ENCODE results near the gene TNIK.
"Not testable (repeated sequence)": the region's sequence is repeated elsewhere in the genome, so short reads cannot be mapped to it uniquely, and the experiment has no call there.

Gene TNIK

DNA sequence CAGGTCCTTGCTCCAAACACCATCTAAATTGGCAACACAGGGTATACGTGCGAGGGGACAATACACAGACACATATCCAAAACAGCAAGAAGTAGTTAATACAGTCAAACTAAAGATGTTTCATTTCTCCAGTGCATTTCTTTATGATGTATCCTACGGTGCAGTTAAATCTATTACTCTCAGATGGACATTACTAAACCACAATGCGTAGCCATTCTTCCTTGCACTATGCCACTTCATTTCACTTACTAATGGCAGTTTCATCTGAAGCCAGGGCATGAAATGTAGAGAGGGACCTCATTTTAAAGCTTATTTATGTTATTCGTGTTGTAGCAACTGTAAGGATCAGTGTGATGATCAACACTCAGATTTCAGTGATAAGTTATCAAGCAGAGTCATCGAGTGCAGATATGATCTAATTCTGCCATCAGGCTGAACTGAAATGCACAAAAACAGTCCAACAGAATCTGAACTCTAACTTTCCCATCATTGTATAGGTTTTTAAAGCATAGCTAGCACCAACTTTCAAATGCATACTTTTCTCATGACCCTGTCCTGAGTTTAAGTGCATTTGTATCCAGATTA, 14.5 kb downstream of the TNIK start:
- DNase-seq: no peak

DNA sequence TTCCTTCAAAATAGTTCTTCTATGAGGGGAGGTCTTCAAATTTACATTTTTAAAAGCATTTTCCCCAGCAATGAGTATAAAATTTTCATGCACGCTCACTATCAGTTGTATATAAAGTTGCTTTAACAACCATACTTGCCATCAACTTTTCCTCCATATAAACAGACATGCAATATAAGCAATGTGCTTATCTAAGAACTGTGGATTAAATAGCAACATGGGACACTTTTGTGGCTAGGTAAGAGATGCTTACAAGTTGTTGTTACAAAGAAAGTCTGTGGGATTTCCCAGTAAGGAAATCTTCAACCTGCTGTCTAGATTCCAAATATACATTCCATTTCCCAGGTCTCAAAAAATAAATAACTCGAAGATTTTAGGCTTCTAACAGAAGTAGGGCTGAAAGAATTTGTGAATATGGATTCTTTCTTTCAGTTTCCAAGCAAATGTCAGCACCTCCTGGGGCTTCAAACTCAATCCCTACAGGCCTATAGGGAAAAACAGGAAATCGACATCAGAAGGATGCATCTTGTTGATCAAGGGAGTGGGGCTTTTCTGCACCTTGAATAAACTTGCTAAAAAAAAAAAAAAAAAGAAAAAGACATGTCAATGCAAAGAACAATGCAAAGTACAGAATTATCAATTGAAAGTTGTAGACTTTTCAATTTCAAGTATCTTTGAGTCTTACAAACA, 16.1 kb downstream of the TNIK start:
- no peak for DNase-seq

DNA sequence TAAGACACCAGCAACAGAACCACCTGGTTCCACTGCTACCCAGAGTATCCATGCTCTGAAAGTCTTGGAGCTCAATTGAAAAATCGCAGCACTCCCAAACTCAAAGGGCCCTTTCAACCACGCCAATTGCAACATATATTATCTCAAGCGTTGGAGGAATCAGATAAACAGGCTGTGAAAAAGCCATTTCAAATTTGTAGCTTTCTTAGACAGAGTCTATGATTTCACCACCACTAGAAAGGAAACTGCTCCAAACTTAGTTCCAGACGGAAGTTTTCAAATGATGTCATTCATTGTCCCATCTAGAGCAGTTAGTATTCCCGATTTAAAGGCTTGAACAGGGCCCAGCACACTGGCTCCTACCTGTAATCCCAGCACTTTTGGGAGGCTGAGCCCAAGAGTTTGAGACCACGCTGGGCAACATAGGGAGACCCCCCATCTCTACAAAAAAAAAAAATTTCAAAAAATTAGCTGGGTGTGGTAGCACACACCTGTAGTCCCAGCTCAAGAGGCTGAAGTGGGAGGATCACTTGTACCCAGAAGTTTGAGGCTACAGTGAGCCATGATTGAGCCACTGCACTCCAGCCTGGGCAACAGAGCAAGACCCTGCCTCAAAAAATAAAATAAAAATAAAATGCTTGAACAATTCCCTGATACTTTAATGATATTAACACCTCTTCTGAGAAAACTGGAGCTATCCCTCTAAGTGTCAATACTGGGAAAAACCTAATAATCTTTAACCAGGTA, 16.8 kb downstream of the TNIK start:
- DNase-seq: no peak

DNA sequence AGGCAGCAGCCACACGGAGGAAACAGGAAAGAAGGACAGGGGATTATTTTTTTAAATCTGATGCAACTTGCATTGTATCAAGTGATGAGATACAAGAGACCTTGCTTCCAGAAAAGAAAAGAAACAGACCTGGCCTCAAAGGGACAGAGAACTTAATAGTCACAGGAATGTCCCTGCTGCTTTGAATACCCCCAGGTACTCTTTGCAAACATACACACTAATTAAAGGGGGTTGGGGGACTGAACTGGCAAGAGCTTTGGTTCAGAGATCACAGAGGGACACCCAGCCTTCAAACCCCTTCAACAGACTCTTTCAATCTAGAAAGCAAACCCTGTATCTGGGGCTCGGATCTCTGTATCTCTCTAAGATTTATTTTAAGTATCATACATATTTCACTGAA, 18.0 kb downstream of the TNIK start:
- DNase-seq: no peak

DNA sequence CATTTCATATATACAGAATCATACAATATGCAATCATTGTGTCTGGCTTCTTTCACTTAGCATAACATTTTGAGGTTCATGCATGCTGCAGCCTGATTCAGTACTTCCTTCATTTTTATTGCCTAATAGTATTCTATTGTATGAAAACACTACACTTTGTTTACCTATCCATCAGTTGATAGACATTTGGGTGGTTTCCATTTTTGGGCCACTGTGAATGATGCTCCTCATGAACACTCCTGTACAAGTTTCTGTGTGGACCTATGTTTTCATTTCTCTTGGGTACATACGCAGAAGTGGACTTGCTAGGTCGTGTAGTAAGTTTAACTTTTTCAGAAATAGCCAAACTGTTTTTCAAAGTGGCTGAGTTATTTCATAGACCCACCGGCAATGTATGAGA, 18.8 kb downstream of the TNIK start:
- no peak for DNase-seq

DNA sequence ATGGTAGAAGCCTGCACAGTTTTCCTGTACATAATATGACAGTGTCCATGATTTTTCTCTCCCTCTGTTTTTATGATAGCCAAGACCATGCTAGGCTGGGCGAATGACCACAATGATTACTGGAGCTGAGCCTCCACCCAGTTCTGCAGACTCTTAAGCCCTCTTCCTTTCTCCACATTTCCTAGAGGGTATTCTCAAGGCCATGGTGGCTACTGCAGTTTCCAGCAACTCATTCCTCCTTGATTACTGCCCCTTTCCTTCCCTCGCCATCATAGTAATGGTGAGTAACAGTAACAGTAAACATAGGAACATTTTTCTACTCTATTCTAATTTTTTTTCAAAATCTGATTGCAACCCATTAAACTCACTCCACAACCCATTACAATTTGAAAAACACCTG, 20.2 kb downstream of the TNIK start:
- DNase-seq: no peak

DNA sequence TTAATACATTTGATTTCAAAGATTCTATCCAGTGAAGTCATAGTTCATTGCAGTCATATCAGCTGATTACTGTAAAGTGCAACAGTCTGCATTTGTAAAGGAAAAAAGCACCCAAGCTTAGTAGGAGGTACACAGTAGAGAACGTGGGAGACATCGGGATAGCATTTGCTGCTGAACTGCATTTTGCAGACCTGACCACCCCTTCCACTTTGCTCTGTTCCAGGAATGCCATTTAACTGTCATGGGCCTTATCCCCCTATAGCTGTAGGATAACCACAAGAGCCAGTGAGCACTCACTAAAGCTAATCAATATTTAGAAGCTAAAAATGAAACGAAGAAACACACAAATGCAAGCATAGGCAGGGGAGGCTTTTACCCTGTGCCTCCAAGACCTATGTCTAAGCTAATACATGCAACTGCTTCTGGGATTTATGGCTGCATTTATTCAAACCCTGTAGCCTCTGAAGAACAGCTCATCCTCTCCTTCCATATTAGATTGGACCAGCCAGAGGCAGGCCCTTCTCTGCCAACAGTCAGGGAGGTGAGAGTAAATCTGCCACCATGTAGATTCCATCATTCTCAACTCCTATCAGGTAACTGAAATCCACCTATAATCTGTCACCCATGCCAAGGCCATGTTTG, 23.0 kb downstream of the TNIK start:
- no peak for DNase-seq

DNA sequence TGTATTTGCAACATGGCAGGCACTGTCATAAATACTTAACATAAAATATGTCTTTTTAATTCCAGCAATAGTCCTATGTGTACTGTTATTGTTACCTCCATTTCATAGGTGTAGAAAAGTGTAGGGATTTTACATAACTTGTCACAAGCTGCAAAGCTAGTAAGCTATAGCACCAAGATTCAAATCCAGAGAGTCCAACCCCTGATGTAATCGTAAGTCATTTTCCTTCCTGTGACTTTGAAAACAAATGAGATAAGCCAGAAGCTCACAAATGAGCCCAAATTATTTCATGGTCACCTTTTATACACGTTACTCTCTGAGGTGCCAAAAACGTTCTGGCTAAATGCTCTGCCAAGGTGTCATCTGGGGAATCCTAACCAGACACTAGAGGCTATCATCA, 23.8 kb downstream of the TNIK start:
- DNase-seq: no peak

DNA sequence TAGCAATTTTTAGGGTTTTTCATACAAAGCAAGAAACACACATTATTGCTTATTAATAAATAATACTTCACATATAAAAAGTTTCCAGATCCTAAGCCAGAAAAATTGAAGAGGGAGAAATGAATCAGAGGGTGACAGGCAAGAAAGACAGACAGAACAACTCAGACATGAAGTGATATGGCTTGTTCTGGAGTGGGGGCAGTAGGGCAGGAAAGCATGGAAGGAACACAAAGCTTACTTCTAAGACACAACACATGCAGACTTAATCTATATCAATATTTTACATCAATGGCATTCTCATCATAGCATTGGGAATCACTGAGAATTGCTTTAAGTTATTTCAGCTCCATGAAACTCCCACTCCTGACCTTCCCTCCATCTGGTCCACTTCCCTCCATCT, 24.4 kb downstream of the TNIK start:
- DNase-seq: no peak

DNA sequence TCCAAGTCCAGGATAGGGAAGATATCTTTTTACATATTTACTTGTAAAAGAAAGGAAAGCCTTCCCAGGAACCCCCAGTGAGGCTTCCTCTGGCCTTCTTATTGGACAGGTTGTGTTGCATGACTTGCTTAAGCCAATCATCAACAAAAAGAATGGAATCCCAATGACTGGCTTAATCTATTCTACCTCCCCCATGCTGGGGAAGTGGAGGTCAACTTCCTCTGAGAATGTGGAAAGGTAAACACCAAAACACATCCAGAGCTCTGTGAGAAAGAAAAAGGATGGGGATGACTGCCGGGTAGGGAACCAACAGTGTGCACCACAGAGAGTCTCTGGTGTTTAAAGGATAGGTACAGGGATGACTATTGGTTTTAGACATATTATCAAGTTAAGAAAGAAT, 25.1 kb downstream of the TNIK start:
- no peak for DNase-seq

DNA sequence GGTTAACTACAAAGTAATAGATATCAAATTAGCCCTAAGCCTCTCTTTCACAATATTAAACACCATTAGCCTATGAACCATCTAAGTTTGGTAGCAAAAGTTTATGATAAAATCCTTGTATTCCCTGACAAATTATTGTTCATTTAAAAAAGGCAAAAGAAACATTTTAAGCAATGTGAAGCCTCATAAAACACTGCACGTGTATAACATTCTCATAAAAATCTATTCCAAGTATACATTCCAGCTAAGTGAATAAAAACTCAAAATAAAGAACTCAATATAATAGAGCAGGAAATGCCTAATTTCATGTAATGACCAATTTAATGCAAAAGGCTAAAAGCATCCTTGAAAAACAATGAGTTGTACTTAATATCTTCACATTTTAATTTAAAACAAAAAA, 27.7 kb downstream of the TNIK start:
- no peak for DNase-seq

DNA sequence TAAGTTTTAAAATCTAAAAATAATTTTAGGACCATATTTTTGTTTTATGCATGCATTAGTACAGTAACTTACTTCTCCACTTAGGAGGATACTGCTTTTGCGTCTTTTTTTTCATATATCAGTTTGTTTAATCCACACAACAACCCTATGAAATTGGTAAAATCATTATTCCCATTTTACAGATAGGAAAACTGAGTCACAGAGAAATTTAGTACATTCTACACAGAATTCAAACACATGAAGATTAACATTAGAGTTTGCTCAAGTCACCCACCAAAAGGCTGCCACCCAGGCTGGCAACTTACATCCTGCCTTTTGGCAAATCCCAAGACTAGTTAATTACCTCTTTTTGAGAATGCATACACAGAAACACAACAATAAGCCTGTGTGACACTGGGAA, 28.7 kb downstream of the TNIK start:
- DNase-seq: no peak

DNA sequence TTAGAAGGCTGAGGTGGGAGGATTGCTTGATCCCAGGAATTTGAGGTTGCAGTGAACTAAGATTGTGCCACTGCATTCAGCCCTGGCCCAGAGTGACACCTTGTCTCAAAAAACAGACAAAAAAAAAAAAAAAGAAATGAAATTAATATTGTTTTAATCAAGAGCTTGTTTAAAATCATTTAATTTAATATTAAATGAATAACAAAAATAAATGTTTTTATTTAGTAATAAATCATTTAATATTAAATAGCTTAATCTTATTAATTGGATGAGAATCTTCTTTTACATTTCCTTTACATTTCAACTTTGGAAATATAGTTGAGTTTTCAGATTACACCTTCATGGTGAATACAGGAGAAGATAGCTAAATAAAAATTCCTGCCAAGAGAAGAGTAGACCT, 29.7 kb downstream of the TNIK start:
- no peak for DNase-seq

DNA sequence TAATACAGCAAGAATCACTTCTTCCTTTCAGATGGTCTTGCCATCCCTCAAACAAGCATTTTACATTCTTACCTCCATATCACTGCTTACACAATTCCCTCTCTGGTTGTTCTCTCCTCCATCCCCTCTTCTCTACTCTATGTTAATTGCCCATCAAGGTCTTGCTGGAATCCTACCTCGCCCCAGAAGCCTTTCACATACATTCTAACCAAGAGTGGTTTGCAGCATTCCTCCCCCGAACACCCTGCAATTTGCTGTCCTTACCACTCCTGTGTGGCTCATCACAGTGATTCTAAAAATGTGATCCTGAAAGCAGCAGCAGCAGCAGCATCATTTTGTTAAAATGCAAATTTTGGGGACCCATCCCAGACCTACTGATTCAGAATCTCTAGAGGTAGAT, 30.6 kb downstream of the TNIK start:
- DNase-seq: no peak

DNA sequence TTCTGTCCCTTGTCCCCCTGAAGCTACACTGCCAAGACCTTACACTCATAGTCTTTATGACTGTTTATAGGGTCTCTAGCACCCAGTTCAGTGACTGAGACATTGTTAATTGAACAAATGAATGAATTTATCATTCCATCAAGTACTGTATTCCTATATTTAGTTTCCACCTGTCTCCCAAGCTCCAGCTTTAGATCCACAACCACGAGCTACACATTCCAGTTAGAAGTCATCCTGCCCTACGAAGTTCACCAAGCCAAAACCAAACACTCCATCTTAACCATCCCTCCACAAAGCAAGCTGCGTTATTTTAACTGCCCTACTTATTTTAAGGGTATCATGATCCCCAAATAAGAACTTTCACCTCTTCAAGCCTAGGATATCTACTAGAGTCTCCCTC, 31.3 kb downstream of the TNIK start:
- DNase-seq: no peak

DNA sequence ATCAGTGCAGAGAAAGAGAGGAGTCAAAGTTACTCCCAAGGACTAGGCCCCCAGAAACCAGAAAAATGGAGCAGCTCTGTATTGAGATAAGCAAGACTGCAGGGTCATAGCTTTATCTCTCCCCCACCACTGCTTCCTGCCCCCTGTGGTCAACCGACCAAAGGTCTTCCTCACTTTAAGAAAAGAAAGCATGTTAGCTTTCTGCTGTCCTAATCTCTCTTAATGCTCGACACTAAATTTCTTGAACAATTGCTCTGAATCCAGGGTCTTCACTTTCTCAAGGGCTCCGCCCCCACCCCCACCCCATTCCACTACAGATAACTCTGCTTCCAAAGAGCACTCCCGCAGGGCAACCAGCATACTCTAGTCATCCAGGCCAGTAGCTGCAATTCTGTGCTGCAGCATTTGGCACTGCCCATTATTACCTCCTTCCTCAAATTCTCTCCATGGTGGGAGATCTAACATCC, 31.9 kb downstream of the TNIK start:
- no peak for DNase-seq

DNA sequence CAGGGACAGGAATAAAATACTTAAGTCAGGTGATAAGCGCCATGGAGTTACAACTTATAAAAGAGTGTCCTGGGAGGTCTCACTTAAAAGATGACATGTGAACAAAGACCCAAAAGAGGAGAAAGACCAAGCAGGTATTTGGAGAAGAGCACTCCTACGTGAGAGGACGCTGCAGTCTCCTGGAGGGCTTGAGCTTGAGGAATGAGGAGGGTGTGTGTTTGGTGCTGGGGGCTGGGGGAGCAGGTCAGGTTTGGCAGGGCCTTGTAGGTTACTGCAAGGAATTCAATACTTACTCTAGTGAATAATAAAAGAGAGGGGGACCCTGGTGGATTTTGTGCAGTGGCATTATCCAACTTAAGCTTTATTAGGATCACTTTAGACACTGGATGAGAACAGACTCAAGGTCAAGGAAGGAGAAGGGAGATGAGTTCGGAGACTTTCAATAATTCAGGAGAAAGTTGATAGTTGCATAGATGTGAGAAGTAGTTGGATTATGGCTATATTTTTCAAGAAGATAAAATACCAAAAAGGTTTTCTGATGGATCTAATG, 32.4 kb downstream of the TNIK start:
- DNase-seq: no peak

DNA sequence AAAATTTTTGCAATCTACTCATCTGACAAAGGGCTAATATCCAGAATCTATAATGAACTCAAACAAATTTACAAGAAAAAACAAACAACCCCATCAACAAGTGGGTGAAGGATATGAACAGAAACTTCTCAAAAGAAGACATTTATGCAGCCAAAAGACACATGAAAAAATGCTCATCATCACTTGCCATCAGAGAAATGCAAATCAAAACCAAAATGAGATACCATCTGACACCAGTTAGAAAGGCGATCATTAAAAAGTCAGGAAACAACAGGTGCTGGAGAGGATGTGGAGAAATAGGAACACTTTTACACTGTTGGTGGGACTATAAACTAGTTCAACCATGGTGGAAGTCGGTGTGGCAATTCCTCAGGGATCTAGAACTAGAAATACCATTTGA, 36.1 kb downstream of the TNIK start:
- DNase-seq: not testable (repeated sequence)

DNA sequence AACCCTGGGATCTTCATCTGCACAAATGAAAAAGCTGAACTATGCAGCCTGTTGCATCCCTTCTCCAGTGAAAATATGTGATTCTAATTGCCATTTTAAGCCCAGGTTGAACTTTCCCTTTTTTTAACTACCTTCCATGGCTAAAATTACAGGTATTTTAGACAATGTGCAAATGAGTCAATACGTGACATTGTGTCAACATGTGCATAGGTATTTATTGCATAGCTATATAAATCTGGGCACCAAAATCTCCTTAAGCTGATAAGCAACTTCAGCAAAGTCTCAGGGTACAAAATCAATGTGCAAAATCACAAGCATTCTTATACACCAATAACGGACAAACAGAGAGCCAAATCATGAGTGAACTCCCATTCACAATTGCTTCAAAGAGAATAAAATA, 37.4 kb downstream of the TNIK start:
- DNase-seq: not testable (repeated sequence)

DNA sequence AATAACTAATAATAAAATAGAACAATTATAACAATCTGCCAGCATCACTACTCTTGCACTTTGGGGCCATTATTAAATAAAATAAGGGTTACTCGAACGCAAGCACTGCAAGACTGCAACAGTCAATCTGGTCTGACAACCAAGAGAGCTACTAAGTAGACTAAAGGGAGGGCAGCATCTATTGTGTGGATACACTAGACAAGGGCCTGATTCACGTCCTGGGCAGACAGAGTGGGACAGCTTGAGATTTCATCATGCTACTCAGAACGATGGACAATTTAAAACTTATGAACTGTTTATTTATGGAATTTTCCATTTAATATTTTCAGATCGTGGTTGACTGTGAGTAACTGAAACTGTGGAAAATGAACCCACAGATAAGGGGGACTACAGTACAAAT, 39.5 kb downstream of the TNIK start:
- DNase-seq: no peak

DNA sequence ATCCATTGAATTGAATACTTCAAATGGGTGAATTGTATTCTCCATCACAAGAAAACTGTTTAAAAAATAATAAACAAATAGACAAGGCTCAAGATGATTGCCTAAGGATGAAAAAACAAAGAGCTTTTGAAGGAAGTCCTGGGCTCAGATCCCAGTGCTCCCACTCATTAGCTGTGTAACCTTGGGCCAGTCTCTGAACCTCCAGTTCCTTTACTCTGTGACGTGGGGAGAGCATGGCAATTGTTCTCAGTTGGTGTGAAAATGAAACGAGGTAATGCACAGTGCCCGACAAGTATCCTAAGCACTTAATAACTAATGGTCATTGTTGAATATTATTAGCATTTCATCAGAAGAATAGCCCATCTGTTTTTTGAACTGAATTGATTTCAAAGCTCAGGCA, 40.7 kb downstream of the TNIK start:
- no peak for DNase-seq

DNA sequence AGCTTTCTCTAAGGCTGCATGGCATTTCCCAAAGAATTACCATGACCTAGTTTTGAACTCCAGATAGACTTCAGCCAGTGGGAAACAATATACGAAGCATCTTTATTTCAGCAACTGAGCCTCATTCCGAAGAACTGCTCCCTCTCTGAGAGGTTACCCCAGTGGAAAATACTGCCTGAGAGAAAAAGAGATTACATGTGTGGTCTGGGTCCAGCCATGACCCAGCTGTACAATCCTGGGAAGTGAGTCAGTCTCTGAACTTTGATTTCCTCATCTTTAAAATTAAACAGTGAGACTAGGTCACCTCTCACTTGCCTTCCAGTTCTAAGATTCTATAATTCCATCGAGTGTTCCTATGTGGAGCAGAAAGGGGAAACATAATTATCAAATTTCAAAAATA, 42.4 kb downstream of the TNIK start:
- DNase-seq: no peak

DNA sequence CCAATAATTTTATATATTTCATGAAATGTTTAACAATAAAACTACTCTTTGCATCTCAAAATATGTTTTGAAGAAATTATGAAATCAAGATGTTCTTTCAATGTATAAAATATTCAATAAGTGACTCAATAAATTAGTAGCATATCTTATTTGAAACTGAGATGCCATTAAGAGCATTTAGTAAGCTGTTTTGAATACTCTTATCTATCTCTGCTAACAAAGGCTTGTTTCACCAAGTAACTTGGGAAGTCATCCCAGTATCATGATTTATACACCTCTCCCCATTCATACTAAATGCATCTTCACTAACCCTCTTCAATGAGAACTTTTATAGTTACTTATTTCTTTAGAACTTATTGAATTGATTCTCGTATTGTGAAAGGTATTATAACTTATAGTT, 43.1 kb downstream of the TNIK start:
- DNase-seq: no peak

DNA sequence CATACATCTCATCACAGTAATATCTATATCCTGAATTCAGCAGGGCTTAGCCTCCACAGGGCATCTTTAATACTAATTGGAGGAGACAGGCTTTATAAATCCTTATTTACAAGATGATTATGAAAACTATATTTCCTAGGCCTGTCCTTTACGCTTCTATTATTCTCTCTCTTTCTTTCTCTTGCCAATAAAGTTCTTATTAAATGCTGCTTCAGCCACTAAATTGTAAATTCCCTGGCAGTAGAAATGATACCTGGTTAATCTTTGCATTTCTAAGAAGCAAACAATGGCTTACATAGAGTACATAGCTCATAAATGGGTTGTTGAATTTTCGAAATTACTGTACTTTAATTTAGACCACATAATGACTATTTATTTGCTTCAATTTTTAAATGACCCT, 43.5 kb downstream of the TNIK start:
- no peak for DNase-seq

Measured in stimulated activated CD4-positive, alpha-beta T cell treated with anti-CD3 and anti-CD28 coated beads, Interleukin-4, amount 100 ng/mL, for 4 hours (primary cell).